ENCODE results near the gene TMEM17. TPM values are rescaled to one million over a fixed set of nuclear protein-coding genes. Genes with fewer than 3 reads are reported as not detected.

The TMEM17 gene
- total and polyA plus RNA-seq, 2 of the 13 experiments (the other 11 are each of a cell fraction or from before 2014, with no cell fraction given), result 0.22 to 0.50 TPM

DNA sequence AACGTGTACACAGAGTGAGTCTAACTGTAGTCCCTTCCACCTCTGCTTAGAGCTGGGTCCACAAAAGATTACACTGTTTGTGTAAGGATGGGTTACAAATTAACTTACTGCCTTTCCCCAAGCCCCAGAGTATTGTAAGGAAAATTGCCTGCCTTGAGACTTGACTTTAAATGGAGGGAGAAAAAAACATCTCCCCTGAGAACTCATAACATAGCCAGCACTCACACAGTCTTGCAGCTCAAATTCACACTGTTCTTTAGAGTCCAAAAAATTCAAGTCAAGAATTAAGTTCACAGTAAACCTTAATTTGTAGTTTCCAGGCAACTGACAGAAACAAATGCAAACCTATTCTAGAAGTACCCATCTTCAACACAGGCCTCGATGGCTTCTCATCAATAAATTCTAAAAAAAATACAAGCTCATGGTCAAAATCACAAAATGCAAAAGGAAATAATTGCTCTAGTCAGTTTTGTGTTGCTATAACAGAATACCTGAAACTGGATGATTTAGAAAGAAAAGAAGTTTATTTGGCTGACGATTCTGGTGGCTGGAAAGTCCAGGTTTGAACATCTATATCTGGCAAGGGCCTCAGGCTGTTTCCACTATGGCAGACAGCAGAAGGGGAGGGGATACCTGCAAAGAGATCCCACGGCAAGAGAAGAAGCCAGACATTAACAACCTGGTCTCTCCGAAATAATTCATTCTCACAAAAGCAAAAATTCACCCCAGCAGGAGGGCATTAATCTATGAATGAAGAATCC lies 34.6 kb upstream of the TMEM17 start (continued):
- TF ChIP-seq, protein P1, sequence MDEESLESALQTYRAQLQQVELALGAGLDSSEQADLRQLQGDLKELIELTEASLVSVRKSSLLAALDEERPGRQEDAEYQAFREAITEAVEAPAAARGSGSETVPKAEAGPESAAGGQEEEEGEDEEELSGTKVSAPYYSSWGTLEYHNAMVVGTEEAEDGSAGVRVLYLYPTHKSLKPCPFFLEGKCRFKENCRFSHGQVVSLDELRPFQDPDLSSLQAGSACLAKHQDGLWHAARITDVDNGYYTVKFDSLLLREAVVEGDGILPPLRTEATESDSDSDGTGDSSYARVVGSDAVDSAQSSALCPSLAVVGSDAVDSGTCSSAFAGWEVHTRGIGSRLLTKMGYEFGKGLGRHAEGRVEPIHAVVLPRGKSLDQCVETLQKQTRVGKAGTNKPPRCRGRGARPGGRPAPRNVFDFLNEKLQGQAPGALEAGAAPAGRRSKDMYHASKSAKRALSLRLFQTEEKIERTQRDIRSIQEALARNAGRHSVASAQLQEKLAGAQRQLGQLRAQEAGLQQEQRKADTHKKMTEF (CRISPR knock-in tag; IDR thresholded peaks at IDR 0.05), result peak; percentile 72
- peak; percentile 82; the same call in 1 of the 2 replicates for TF ChIP-seq ZNF264 (CRISPR knock-in tag; IDR thresholded peaks at IDR 0.05)
- TF ChIP-seq MEF2D (CRISPR knock-in tag; IDR thresholded peaks at IDR 0.05), result 0 out of 2 replicates have a peak, but pooled peaks have one; percentile 28
- TF ChIP-seq, protein P2, sequence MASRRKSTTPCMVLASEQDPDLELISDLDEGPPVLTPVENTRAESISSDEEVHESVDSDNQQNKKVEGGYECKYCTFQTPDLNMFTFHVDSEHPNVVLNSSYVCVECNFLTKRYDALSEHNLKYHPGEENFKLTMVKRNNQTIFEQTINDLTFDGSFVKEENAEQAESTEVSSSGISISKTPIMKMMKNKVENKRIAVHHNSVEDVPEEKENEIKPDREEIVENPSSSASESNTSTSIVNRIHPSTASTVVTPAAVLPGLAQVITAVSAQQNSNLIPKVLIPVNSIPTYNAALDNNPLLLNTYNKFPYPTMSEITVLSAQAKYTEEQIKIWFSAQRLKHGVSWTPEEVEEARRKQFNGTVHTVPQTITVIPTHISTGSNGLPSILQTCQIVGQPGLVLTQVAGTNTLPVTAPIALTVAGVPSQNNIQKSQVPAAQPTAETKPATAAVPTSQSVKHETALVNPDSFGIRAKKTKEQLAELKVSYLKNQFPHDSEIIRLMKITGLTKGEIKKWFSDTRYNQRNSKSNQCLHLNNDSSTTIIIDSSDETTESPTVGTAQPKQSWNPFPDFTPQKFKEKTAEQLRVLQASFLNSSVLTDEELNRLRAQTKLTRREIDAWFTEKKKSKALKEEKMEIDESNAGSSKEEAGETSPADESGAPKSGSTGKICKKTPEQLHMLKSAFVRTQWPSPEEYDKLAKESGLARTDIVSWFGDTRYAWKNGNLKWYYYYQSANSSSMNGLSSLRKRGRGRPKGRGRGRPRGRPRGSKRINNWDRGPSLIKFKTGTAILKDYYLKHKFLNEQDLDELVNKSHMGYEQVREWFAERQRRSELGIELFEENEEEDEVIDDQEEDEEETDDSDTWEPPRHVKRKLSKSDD (CRISPR knock-in tag; IDR thresholded peaks at IDR 0.05; ENCODE audit: low read depth), result no peak
- TF ChIP-seq NFYC (CRISPR knock-in tag; IDR thresholded peaks at IDR 0.05), result no peak
- no peak for TF ChIP-seq ZNF563 (CRISPR knock-in tag; IDR thresholded peaks at IDR 0.05)
- TF ChIP-seq NFE2 (CRISPR knock-in tag; IDR thresholded peaks at IDR 0.05), result no peak
- TF ChIP-seq ZNF615 (CRISPR knock-in tag; IDR thresholded peaks at IDR 0.05; ENCODE audit: borderline replicate concordance), result no peak
- TF ChIP-seq TSC22D2 (CRISPR knock-in tag; IDR thresholded peaks at IDR 0.05; ENCODE audit: borderline replicate concordance), result 0 out of 2 replicates have a peak, but pooled peaks have one; percentile 62
- TF ChIP-seq HCFC1 (IDR thresholded peaks at IDR 0.05; ENCODE audit: low read depth, low read length), result no peak
- 0 out of 2 replicates have a peak, but pooled peaks have one; percentile 45 for TF ChIP-seq ZNF570 (CRISPR knock-in tag; IDR thresholded peaks at IDR 0.05; ENCODE audit: borderline replicate concordance)
- TF ChIP-seq ZNF232 (CRISPR knock-in tag; IDR thresholded peaks at IDR 0.05; ENCODE audit: borderline replicate concordance), result no peak
- no peak for TF ChIP-seq HMG20B (CRISPR knock-in tag; conservative IDR thresholded peaks at IDR 0.05)
- no peak for TF ChIP-seq ZNF496 (CRISPR knock-in tag; IDR thresholded peaks at IDR 0.05; ENCODE audit: insufficient replicate concordance)
- TF ChIP-seq NFRKB (IDR thresholded peaks at IDR 0.05), result no peak
- no peak; the same call in 1 of the 2 replicates for TF ChIP-seq RXRA (CRISPR knock-in tag; IDR thresholded peaks at IDR 0.05)
- TF ChIP-seq, protein P3, sequence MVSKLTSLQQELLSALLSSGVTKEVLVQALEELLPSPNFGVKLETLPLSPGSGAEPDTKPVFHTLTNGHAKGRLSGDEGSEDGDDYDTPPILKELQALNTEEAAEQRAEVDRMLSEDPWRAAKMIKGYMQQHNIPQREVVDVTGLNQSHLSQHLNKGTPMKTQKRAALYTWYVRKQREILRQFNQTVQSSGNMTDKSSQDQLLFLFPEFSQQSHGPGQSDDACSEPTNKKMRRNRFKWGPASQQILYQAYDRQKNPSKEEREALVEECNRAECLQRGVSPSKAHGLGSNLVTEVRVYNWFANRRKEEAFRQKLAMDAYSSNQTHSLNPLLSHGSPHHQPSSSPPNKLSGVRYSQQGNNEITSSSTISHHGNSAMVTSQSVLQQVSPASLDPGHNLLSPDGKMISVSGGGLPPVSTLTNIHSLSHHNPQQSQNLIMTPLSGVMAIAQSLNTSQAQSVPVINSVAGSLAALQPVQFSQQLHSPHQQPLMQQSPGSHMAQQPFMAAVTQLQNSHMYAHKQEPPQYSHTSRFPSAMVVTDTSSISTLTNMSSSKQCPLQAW (CRISPR knock-in tag; IDR thresholded peaks at IDR 0.05), result peak; percentile 97
- no peak; the same call in none of the 2 replicates for TF ChIP-seq ZNF775 (CRISPR knock-in tag; IDR thresholded peaks at IDR 0.05; ENCODE audit: borderline replicate concordance)
- no peak for TF ChIP-seq TBP (CRISPR knock-in tag; IDR thresholded peaks at IDR 0.05)
- TF ChIP-seq KLF6 (CRISPR knock-in tag; IDR thresholded peaks at IDR 0.05), result no peak
- TF ChIP-seq PAWR (CRISPR knock-in tag; IDR thresholded peaks at IDR 0.05; ENCODE audit: borderline replicate concordance), result no peak
- peak; percentile 79 for TF ChIP-seq PHF5A (CRISPR knock-in tag; IDR thresholded peaks at IDR 0.05; ENCODE audit: low read depth, unreplicated experiment)
- no peak for TF ChIP-seq ZNF557 (CRISPR knock-in tag; IDR thresholded peaks at IDR 0.05)
